Measurements from ENCODE around the gene BNC2. TPM values are rescaled to one million over a fixed set of nuclear protein-coding genes. Genes with fewer than 3 reads are reported as not detected.

BNC2 gene
- total and polyA plus RNA-seq, 4 donors: 0.96 to 23.2 (median 9.7) TPM

DNA sequence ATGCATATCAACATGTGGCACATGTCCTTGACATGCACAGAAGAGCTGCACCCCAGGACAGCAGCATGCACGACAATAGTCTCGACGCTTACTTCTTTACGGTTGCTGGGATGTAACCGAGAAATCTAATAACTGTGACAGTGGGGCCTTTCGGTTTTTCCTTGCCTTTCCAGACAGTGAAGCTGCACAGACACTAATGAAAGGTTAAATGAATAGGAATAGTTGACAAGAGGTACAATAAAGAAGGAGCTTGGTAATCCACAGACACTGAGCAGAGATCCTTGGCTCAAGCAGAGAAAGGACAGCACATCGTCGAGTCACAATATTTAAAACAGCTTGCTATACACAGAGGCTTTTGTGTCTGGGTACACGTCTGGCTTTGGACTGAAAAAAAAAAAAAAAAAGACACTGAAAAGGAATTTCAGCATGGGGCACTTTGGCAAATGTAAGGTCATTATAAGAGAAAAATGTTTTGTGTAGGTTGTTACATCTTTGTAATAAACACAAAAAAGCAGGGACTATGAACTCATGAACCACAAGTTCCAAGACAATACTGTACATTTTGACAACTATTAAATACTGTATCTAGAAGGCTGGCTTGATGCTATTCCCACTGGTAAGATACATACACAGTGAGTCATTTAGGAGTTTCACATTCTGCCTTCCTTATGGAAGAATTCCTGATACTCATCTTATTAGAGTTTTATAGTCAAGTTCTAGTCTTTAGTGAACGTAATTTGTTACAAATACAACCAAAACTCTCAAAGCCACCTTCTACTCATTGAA lies 5.6 kb downstream of the BNC2 start:
- 81 to 83% methylated on average over 10 of the region's 10 CpGs for whole genome bisulfite sequencing, 2 donors
- no peak overlapping the region for H3K9ac ChIP-seq (ENCODE audit: insufficient read depth in 1 of 2, low read length in 2 of 2)
- no peak overlapping the region for H3K4me3 ChIP-seq
- TF ChIP-seq, protein P1, sequence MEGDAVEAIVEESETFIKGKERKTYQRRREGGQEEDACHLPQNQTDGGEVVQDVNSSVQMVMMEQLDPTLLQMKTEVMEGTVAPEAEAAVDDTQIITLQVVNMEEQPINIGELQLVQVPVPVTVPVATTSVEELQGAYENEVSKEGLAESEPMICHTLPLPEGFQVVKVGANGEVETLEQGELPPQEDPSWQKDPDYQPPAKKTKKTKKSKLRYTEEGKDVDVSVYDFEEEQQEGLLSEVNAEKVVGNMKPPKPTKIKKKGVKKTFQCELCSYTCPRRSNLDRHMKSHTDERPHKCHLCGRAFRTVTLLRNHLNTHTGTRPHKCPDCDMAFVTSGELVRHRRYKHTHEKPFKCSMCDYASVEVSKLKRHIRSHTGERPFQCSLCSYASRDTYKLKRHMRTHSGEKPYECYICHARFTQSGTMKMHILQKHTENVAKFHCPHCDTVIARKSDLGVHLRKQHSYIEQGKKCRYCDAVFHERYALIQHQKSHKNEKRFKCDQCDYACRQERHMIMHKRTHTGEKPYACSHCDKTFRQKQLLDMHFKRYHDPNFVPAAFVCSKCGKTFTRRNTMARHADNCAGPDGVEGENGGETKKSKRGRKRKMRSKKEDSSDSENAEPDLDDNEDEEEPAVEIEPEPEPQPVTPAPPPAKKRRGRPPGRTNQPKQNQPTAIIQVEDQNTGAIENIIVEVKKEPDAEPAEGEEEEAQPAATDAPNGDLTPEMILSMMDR (IDR thresholded peaks at IDR 0.05; ENCODE audit: control extremely low read depth, extremely low read depth): no peak
- ATAC-seq (ENCODE audit: insufficient read depth, low FRiP score) (no peak), DNase-seq (peak in 2 of 3 donors; percentile 28 to 64)
- peaks cover 0 to 54% (median 0%) of the 10 kb centered on the region in 5 donors for H3K4me1 ChIP-seq (ENCODE audit: control insufficient read depth in 5 of 5, insufficient read depth in 5 of 5, low read length in 5 of 5)
- H3K27me3 ChIP-seq (ENCODE audit: control insufficient read depth in 3 of 3, insufficient read depth in 3 of 3, low read length in 2 of 3): peaks cover 0 to 17% (median 0%) of the 10 kb centered on the region in 3 donors
- no peaks in the 10 kb centered on the region for H3K9me3 ChIP-seq (ENCODE audit: control insufficient read depth in 4 of 4, insufficient read depth in 3 of 4, low read length in 3 of 4)
- no peak overlapping the region for H3K27ac ChIP-seq (ENCODE audit: low read depth in 1 of 2, low read length in 1 of 2)
- H3K36me3 ChIP-seq (ENCODE audit: control insufficient read depth in 4 of 4, insufficient read depth in 4 of 4, low read length in 4 of 4): no peaks in the 10 kb centered on the region

DNA sequence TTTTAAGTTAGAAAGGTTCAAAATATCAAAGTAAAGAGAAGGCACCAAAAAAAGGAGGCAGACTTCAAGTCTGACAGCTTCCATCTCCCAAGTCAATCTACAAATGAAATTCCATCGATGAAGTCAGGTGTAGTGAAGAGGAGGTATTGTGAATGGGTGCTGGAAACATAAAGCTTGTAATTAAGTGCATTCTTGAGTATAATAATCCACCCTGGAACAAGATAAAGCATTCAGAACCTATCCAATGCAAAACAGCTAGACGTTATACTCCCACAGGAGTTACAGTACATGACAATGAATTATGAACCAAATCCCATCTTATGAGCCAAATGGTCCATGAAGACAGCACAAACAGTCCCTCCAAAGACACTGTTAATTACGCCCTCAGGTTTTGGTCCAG lies 22.3 kb downstream of the BNC2 start:
- no peak for DNase-seq
- H3K27me3 ChIP-seq (ENCODE audit: control insufficient read depth in 3 of 3, insufficient read depth in 3 of 3, low read length in 2 of 3): no peaks in the 10 kb centered on the region
- H3K9ac ChIP-seq (ENCODE audit: insufficient read depth in 1 of 2, low read length in 2 of 2): no peak overlapping the region
- no peaks in the 10 kb centered on the region for H3K9me3 ChIP-seq (ENCODE audit: control insufficient read depth in 4 of 4, insufficient read depth in 3 of 4, low read length in 3 of 4)
- no peak overlapping the region for H3K4me3 ChIP-seq
- H3K4me1 ChIP-seq (ENCODE audit: control insufficient read depth in 5 of 5, insufficient read depth in 5 of 5, low read length in 5 of 5): peaks cover 0 to 6% (median 0%) of the 10 kb centered on the region in 5 donors
- H3K27ac ChIP-seq (ENCODE audit: low read depth in 1 of 2, low read length in 1 of 2): no peak overlapping the region
- no peak for ATAC-seq (ENCODE audit: insufficient read depth, low FRiP score)
- TF ChIP-seq, protein P1 (IDR thresholded peaks at IDR 0.05; ENCODE audit: control extremely low read depth, extremely low read depth): no peak
- no peaks in the 10 kb centered on the region for H3K36me3 ChIP-seq (ENCODE audit: control insufficient read depth in 4 of 4, insufficient read depth in 4 of 4, low read length in 4 of 4)
- 80 to 81% methylated on average over 3 of the region's 3 CpGs for WGBS, 2 donors

DNA sequence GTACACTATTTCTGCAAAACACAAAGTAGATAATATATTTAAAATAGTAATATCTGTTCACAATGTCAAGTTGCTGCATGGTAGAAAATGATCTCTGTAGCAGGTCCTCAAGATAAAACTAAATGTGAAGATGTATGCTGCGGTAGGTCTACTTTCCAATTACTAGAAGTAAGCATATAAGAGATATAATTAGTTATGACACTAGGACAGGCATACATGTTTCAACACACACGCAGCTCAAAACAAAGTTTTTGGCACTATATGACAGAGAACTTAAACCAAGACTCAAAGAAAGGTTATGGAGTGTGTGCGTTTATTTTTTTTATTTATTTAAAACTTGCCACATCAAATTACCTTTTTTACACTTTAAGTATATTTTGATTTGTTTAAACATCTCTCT lies 23.5 kb downstream of the BNC2 start:
- H3K27me3 ChIP-seq (ENCODE audit: control insufficient read depth in 3 of 3, insufficient read depth in 3 of 3, low read length in 2 of 3): no peaks in the 10 kb centered on the region
- TF ChIP-seq, protein P1 (IDR thresholded peaks at IDR 0.05; ENCODE audit: control extremely low read depth, extremely low read depth): no peak
- DNase-seq (no peak), ATAC-seq (ENCODE audit: insufficient read depth, low FRiP score) (no peak)
- H3K9me3 ChIP-seq (ENCODE audit: control insufficient read depth in 4 of 4, insufficient read depth in 3 of 4, low read length in 3 of 4): no peaks in the 10 kb centered on the region
- 55 to 63% methylated on average over 3 of the region's 3 CpGs for WGBS, 2 donors
- H3K36me3 ChIP-seq (ENCODE audit: control insufficient read depth in 4 of 4, insufficient read depth in 4 of 4, low read length in 4 of 4): no peaks in the 10 kb centered on the region
- no peak overlapping the region for H3K4me3 ChIP-seq
- no peak overlapping the region for H3K9ac ChIP-seq (ENCODE audit: insufficient read depth in 1 of 2, low read length in 2 of 2)
- H3K27ac ChIP-seq (ENCODE audit: low read depth in 1 of 2, low read length in 1 of 2): no peak overlapping the region
- no peaks in the 10 kb centered on the region for H3K4me1 ChIP-seq (ENCODE audit: control insufficient read depth in 5 of 5, insufficient read depth in 5 of 5, low read length in 5 of 5)
